Transverse colon (tissue), 4 donors: ENCODE data around the gene CMTR1. TPM values are rescaled to one million over a fixed set of nuclear protein-coding genes. Genes with fewer than 3 reads are reported as not detected.

ENCODE experiments used
- DNase-seq: peaks from one replicate; pipeline ENCODE4 v3.0.0-alpha.2; 2019
- H3K27ac ChIP-seq, 4 donors: fragments of 200-600 bp; sonication (generic); 2 replicates each; pipeline ENCODE4 v1.5.1; 2016 to 2018; ENCODE audit warnings: inconsistent platforms in 4 of 4
- H3K27me3 ChIP-seq: fragments of 200-600 bp; sonication (generic); 2 replicates; pipeline ENCODE4 v1.5.1; 2017; ENCODE audit warnings: inconsistent platforms
- H3K36me3 ChIP-seq, 4 donors: fragments of 200-600 bp; sonication (generic); 2 replicates each; pipeline ENCODE4 v1.5.1; 2017 to 2019; ENCODE audit warnings: inconsistent platforms in 4 of 4
- H3K4me1 ChIP-seq, 4 donors: fragments of 200-600 bp; sonication (generic); 2 replicates each; pipeline ENCODE4 v1.5.1; 2017 to 2020; ENCODE audit warnings: inconsistent platforms in 4 of 4
- H3K4me3 ChIP-seq, 4 donors: fragments of 200-600 bp; sonication (generic); 1 replicate in 1 of 4; 2 replicates in 3 of 4; pipeline versions ENCODE4 v1.5.1 to v1.6.1; 2017 to 2019; ENCODE audit warnings: inconsistent platforms in 4 of 4
- H3K9me3 ChIP-seq, 2 donors: fragments of 200-600 bp; sonication (generic); 2 replicates each; pipeline ENCODE4 v1.5.1; 2017 to 2019; ENCODE audit warnings: inconsistent platforms in 2 of 2
- EP300 ChIP-seq: sonication (generic); formaldehyde crosslinking; IDR thresholded peaks from one replicate; pipeline ENCODE4 v1.6.1; 2017; ENCODE audit warnings: antibody characterized with exemption, low read depth
- POLR2A ChIP-seq: fragments of 450-650 bp; IDR thresholded peaks from one replicate; pipeline ENCODE4 v1.6.1; 2016; ENCODE audit warnings: antibody characterized with exemption, mild to moderate bottlenecking, moderate library complexity
- POLR2AphosphoS5 ChIP-seq, 3 donors: sonication (generic); formaldehyde crosslinking; IDR thresholded peaks; one replicate each; pipeline ENCODE4 v1.6.1; 2016; ENCODE audit warnings: antibody characterized with exemption in 3 of 3
- WGBS, 2 donors: methylation state at CpG; one replicate each; pipeline ENCODE4 v1.1.5; 2018; ENCODE audit warnings: low coverage in 1 of 2; 5-methylcytosine and 5-hydroxymethylcytosine counted together
- in situ Hi-C, 4 donors: fragments of 200-750 bp; cut with MboI; loops; one replicate each; pipeline versions ENCODE4 v1.15.0 to v1.15.1; 2017; ENCODE audit warnings: low sequenced_read_pairs in 3 of 4, low pct_ligation_motif_present in 1 of 4, low pct_unique_long_range_greater_than_20kb in 1 of 4
- intact Hi-C: fragments of 100-400 bp; cut with DNase I; formaldehyde crosslinking; loops from one replicate; pipeline ENCODE4 v1.15.1; 2023; ENCODE audit warnings: low total_unique reads
- total RNA-seq, 4 donors: library from RNA; depleted of rRNA; stranded (reverse); fragments of >200 nt; gene quantifications; one replicate each; pipeline ENCODE4 v1.1.0, GENCODE V29; 2016
- TF ChIP-seq, protein P1 (sequence below), 5 experiments: fragments of 200-600 bp in 3 of 5; fragments of 450-650 bp in 2 of 5; sonication (generic) in 3 of 5; IDR thresholded peaks; 1 replicate in 2 of 5; 2 replicates in 3 of 5; pipeline ENCODE4 v1.5.1; 2016 to 2017; ENCODE audit warnings: antibody characterized with exemption in 5 of 5, inconsistent platforms in 3 of 5, mild to moderate bottlenecking in 2 of 5, moderate library complexity in 1 of 5

Gene CMTR1
- total RNA-seq, 4 donors from 2014 or later: 16.5 to 40.6 (median 24.9) TPM

DNA sequence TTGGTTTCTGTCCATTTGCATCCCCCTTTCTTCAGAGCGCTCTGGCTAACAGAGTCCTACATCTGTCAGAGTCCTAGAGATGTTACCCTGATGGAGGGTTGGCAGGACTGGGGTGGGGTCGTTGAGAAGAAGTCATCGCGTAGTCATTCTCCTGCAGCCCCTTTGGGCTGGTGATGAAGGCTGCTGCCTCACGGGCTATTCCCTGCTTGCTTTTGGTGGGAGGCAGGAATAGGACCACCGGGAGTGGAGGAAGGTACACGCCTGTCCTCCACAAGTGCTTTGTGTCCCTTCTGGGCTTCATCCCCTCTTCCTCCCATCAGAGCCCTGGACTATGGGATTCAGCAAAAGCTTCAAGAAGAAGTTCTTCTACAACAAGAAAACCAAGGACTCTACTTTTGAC lies 45.8 kb downstream of the CMTR1 start:
- peaks cover 0 to 26% (median 6%) of the 10 kb centered on the region in 4 donors for H3K36me3 ChIP-seq
- TF ChIP-seq POLR2A: no peak

DNA sequence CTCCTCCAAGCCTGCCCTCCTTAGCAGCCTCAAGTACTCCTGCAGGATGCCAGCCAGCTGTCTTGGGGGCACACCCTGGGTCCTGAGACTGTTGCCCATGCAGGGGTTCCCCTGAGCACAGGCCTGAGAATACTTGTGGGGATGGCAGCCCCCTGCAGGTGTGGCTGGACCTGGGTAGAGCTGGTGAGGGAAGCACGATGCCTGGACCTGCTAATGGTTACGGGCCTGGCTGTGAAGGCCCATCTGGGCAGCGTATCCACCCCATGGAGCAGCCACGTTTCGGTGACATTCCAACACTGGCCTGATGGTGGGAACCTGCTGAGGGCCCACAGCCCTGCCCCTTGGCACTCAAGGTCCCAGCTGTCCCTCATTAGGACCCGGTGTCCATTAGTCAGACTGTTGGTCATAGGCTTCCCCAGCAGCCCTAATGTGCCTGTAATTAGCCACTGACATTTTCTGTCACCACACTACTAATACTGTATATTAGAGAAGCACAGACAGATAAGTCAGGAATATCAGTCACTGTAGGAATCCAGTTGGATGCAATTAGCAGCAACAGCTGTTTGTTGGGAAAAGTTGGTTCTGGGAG lies 46.3 kb downstream of the CMTR1 start:
- intact Hi-C loops (no loop called here), in situ Hi-C loops (no loop called here)
- TF ChIP-seq, protein P1, sequence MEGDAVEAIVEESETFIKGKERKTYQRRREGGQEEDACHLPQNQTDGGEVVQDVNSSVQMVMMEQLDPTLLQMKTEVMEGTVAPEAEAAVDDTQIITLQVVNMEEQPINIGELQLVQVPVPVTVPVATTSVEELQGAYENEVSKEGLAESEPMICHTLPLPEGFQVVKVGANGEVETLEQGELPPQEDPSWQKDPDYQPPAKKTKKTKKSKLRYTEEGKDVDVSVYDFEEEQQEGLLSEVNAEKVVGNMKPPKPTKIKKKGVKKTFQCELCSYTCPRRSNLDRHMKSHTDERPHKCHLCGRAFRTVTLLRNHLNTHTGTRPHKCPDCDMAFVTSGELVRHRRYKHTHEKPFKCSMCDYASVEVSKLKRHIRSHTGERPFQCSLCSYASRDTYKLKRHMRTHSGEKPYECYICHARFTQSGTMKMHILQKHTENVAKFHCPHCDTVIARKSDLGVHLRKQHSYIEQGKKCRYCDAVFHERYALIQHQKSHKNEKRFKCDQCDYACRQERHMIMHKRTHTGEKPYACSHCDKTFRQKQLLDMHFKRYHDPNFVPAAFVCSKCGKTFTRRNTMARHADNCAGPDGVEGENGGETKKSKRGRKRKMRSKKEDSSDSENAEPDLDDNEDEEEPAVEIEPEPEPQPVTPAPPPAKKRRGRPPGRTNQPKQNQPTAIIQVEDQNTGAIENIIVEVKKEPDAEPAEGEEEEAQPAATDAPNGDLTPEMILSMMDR (IDR thresholded peaks at IDR 0.05): no peak
- TF ChIP-seq POLR2AphosphoS5 (IDR thresholded peaks at IDR 0.05) (no peak), POLR2A (no peak), EP300 (no peak)
- H3K4me1 ChIP-seq: no peaks in the 10 kb centered on the region
- WGBS, 2 donors: 79% methylated on average over 6 of the region's 6 CpGs; no CpG with 5 or more reads in 1 of the 2 donors
- DNase-seq: no peak
- no peak overlapping the region for H3K27ac ChIP-seq
- H3K4me3 ChIP-seq: no peak overlapping the region
- H3K27me3 ChIP-seq: no peaks in the 10 kb centered on the region
- H3K36me3 ChIP-seq: peaks cover 0 to 21% (median 4%) of the 10 kb centered on the region in 4 donors
- H3K9me3 ChIP-seq: no peaks in the 10 kb centered on the region

More for the DNA sequence above, 45.8 kb downstream of the CMTR1 start:
- DNase-seq: no peak
- Histone ChIP-seq H3K4me3 (no peak overlapping the region), H3K27me3 (no peaks in the 10 kb centered on the region), H3K4me1 (no peaks in the 10 kb centered on the region), H3K9me3 (no peaks in the 10 kb centered on the region), H3K27ac (no peak overlapping the region)
- in situ Hi-C loops: no loop called here
- 96% methylated on average over 7 of the region's 7 CpGs; no CpG with 5 or more reads in 1 of the 2 donors for WGBS, 2 donors
- intact Hi-C loops: no loop called here

DNA sequence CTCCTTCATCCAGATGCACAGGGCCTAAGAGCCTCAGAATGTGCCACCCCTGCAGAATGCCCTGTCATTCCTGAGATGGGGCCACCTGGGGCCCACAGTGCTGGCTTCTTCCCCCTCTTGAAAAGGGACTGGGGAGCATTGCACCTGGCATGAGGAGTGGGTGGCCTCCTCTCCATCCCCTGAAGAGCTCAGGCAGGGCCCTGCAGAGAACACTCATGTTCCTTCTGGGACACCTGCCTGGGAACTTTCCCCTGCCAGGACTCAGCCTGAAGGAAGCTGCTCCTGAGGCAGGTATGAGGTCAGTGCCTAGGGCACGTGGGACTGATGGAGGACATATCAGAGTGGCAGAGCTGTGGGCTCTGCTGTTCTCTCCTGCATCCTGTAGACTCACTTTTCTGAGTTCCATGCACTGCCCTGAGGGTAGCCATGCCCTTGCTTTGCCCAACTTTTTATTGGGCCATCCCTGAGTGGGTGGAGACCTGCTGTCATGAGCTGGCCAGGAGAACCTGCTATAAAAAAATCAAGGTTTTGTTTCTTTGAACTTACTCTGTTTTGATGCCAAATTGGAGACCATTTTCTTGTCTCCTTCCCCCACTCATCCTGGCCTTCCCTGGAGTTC lies 47.2 kb downstream of the CMTR1 start:
- Histone ChIP-seq H3K9me3 (no peaks in the 10 kb centered on the region), H3K4me1 (no peaks in the 10 kb centered on the region), H3K4me3 (no peak overlapping the region), H3K27me3 (no peaks in the 10 kb centered on the region), H3K27ac (no peak overlapping the region), H3K36me3 (peaks cover 0 to 12% (median 2%) of the 10 kb centered on the region in 4 donors)
- intact Hi-C loops: loop anchor here (10.0 kb wide), 1 partner anchor 85 kb away; no protein-coding TSS in a partner anchor
- TF ChIP-seq EP300: no peak
- TF ChIP-seq POLR2AphosphoS5 (IDR thresholded peaks at IDR 0.05): no peak
- DNase-seq: no peak
- 75% methylated on average over 1 of the region's 1 CpG; no CpG with 5 or more reads in 1 of the 2 donors for WGBS, 2 donors
- in situ Hi-C loops: no loop called here

DNA sequence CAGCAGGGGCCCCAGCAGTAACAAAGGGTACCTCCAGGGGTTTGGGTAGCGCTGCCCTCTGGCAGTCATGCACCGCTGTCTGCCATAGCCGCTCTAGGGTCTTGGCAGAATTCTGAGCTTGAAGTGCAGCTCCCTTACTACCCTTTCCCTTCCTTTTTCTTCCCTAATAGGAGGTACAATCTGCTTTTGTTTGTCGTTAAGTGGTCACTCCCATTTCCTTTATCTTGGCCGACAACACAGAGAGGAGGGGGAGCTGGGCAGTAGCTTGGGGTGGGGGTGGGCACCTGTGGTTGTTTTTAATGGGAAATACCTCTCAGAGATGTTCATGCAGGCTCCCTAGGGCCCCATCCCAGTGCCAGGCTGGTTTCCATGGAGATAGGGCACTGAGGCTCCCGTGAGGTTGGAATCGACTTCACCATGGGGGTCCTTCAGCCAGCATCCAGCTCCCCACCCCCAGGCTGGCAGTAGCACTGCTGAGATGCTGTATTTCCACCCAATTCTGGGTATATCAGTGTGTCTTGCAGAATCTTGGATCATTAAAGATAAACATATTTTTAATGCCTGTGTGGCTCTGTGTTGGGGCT lies 48.0 kb downstream of the CMTR1 start:
- no peaks in the 10 kb centered on the region for H3K4me1 ChIP-seq
- no peaks in the 10 kb centered on the region for H3K9me3 ChIP-seq
- no peak for DNase-seq
- WGBS, 2 donors: 73% methylated on average over 7 of the region's 7 CpGs; no CpG with 5 or more reads in 1 of the 2 donors
- intact Hi-C loops (loop anchor here (10.0 kb wide), 1 partner anchor 84 kb away; no protein-coding TSS in a partner anchor), in situ Hi-C loops (no loop called here)
- H3K27me3 ChIP-seq: no peaks in the 10 kb centered on the region
- H3K4me3 ChIP-seq: no peak overlapping the region
- H3K27ac ChIP-seq: no peak overlapping the region
- TF ChIP-seq POLR2A: no peak
- TF ChIP-seq EP300: no peak
- TF ChIP-seq, protein P1 (IDR thresholded peaks at IDR 0.05): no peak
- TF ChIP-seq POLR2AphosphoS5 (IDR thresholded peaks at IDR 0.05): no peak
- H3K36me3 ChIP-seq: peaks cover 0 to 12% (median 2%) of the 10 kb centered on the region in 4 donors
